Lung (tissue), 12 donors: Measurements from ENCODE around the gene ING4. TPM values are rescaled to one million over a fixed set of nuclear protein-coding genes. Genes with fewer than 3 reads are reported as not detected.

Experiments used
- ATAC-seq: fragments of 200-7000 bp; cut with Tn5 transposase; one replicate; pipeline ENCODE4 v1.9.1; 2020; ENCODE audit warnings: moderate number of reproducible peaks; ENCODE audit not compliant: insufficient read depth, low FRiP score
- DNase-seq, 3 donors: peaks; one replicate each; pipeline ENCODE4 v3.0.0-alpha.2; 2013 to 2017
- H3K27ac ChIP-seq, 2 donors: one replicate each; pipeline ENCODE4 v1.5.1; 2013; ENCODE audit warnings: mild to moderate bottlenecking in 2 of 2, moderate library complexity in 2 of 2, control low read depth in 1 of 2, inconsistent platforms in 1 of 2, low read depth in 1 of 2, low read length in 1 of 2
- H3K27me3 ChIP-seq, 3 donors: one replicate each; pipeline ENCODE4 v1.5.1; 2013; ENCODE audit warnings: low read length in 2 of 3; ENCODE audit not compliant: control insufficient read depth in 3 of 3, insufficient read depth in 3 of 3
- H3K36me3 ChIP-seq, 4 donors: one replicate each; pipeline ENCODE4 v1.5.1; 2013; ENCODE audit warnings: low read length in 4 of 4, mild to moderate bottlenecking in 1 of 4, moderate library complexity in 1 of 4; ENCODE audit not compliant: control insufficient read depth in 4 of 4, insufficient read depth in 4 of 4
- H3K4me1 ChIP-seq, 5 donors: one replicate each; pipeline ENCODE4 v1.5.1; 2013; ENCODE audit warnings: low read length in 5 of 5, mild to moderate bottlenecking in 2 of 5, moderate library complexity in 1 of 5; ENCODE audit not compliant: control insufficient read depth in 5 of 5, insufficient read depth in 5 of 5
- H3K4me3 ChIP-seq: one replicate; pipeline ENCODE4 v1.5.1; 2013; ENCODE audit warnings: mild to moderate bottlenecking, control low read depth, moderate library complexity
- H3K9ac ChIP-seq, 2 donors: one replicate each; pipeline ENCODE4 v1.5.1; 2013; ENCODE audit warnings: low read length in 2 of 2, control low read depth in 1 of 2; ENCODE audit not compliant: insufficient read depth in 1 of 2
- H3K9me3 ChIP-seq, 4 donors: one replicate each; pipeline ENCODE4 v1.5.1; 2013; ENCODE audit warnings: low read length in 3 of 4, mild to moderate bottlenecking in 1 of 4, moderate library complexity in 1 of 4; ENCODE audit not compliant: control insufficient read depth in 4 of 4, insufficient read depth in 3 of 4
- WGBS, 2 donors: extraction: QIAGEN DNeasy Blood & Tissue Kit; methylation state at CpG; one replicate each; pipeline ENCODE4 v1.1.7; 2013; 5-methylcytosine and 5-hydroxymethylcytosine counted together
- polyA plus RNA-seq, 2 donors: library from polyadenylated mRNA; stranded (reverse); fragments of 200-250 nt; gene quantifications; one replicate each; pipeline ENCODE4 v1.2.1, GENCODE V29; 2013
- total RNA-seq, 2 donors: library from RNA; depleted of rRNA in 1 of 2; stranded (reverse); fragments of >200 nt in 1 of 2; gene quantifications; one replicate each; pipeline ENCODE4 v1.2.1, GENCODE V29; 2014 to 2021
- TF ChIP-seq, protein P1 (sequence below): IDR thresholded peaks from 2 replicates; pipeline ENCODE4 v1.5.1; 2012; ENCODE audit warnings: mild to moderate bottlenecking; ENCODE audit errors: control extremely low read depth, extremely low read depth
- donor health status: control.
- donor health status: control.
- donor health status: Bipolar disorder and iron deficiency.
- donor health status: healthy.
- donor health status: DM: yes; HTN: yes; CAD: no.

ING4 gene
- total and polyA plus RNA-seq, 4 donors, result 20.3 to 74.3 (median 27.0) TPM

DNA sequence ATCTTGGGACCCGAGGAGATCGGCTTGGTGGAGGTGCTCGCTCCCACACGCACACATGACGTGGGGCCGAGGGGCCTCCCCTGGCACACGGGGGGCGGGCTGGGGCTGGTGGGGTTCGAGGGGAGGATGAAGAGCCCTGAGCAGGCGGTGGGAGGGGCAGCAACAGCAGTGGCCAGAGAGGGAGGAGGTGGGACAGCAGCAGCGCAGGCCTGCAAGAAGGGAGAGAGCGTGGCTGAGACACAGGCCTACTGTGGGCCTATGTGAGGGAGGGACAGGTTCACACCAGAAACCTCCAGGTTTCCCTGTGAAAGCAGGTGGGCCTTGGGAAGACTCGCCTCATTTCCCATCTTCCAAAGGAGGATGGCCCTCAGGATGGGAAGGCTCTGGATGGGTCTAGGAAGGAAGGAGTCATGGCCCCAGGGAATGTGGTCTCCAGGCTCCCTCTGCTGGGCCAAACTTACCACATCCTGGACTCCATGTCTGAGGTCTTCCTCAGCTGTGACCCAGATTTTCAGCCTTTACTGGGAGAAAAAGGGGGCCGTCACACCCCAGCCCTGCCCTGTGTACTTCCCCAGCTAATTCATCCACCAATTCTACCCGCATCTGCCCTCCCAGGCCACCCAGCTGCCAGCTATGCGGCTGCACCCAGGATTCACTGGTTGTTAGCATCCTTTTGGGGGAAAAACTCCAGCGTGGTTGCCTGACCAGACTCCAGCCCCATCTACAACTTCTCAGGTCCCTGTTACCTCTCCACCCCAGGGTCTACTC is 34.8 kb upstream of the ING4 start:
- peak; percentile 61 to 67 (median 64) for DNase-seq
- H3K9me3 ChIP-seq, result peaks cover 0 to 3% (median 0%) of the 10 kb centered on the region in 4 donors
- ATAC-seq, result no peak
- H3K9ac ChIP-seq, result no peak overlapping the region
- no peaks in the 10 kb centered on the region for H3K36me3 ChIP-seq
- H3K27ac ChIP-seq, result no peak overlapping the region
- WGBS, 2 donors, result 75 to 77% methylated on average over 17 of the region's 17 CpGs
- TF ChIP-seq, protein P1, sequence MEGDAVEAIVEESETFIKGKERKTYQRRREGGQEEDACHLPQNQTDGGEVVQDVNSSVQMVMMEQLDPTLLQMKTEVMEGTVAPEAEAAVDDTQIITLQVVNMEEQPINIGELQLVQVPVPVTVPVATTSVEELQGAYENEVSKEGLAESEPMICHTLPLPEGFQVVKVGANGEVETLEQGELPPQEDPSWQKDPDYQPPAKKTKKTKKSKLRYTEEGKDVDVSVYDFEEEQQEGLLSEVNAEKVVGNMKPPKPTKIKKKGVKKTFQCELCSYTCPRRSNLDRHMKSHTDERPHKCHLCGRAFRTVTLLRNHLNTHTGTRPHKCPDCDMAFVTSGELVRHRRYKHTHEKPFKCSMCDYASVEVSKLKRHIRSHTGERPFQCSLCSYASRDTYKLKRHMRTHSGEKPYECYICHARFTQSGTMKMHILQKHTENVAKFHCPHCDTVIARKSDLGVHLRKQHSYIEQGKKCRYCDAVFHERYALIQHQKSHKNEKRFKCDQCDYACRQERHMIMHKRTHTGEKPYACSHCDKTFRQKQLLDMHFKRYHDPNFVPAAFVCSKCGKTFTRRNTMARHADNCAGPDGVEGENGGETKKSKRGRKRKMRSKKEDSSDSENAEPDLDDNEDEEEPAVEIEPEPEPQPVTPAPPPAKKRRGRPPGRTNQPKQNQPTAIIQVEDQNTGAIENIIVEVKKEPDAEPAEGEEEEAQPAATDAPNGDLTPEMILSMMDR, result peak; percentile 1
- H3K4me1 ChIP-seq, result peaks cover 0 to 16% (median 6%) of the 10 kb centered on the region in 5 donors
- H3K27me3 ChIP-seq, result peaks cover 0 to 24% (median 24%) of the 10 kb centered on the region in 3 donors
- no peak overlapping the region for H3K4me3 ChIP-seq

DNA sequence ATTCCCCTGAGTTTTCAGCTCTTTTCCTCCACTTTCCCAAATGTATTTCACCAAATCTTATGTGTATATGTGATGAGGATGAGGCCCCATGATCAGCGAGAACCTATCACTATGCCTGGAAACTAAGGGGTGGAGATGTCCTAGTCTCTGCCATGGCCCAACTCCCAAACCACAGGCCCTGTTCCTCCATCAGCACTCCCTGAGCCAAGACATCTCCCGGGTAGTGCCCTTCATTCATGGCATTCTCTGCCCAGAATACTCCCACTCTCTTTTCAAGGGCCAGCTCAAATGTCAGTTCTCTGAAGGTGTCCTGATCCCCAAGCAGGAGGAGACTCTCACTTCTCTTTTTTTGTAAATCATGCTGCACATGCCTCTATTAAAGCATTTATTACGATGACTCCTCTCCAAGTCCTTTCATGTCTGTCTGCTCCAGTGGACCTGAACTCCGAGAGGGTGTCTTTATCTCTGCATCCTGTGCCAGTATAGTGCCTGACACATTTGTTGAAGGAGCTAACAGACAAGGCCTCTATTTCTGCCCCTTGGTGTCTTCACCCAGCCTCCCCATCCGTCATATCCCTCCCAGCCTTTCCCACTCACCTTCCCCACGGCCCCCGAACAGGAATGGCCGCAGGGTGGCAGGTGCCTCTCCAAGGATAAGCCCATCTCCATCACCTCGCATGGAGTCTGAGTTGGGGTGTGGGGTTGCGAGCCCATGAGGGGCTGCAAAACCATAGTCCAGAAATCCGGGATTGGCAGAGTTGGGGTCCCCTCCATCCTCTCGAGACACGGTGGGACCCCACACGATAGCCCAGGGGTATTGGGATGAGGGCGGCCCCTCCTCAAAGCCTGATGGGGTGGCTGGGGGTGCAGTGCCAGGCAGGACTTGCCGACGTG is 34.0 kb upstream of the ING4 start:
- peaks cover 0 to 20% (median 18%) of the 10 kb centered on the region in 3 donors for H3K27me3 ChIP-seq
- no peak overlapping the region for H3K9ac ChIP-seq
- H3K27ac ChIP-seq, result no peak overlapping the region
- H3K4me1 ChIP-seq, result peaks cover 0 to 16% (median 6%) of the 10 kb centered on the region in 5 donors
- peaks cover 0 to 3% (median 0%) of the 10 kb centered on the region in 4 donors for H3K9me3 ChIP-seq
- TF ChIP-seq, protein P1, result no peak
- DNase-seq (no peak), ATAC-seq (no peak)
- no peaks in the 10 kb centered on the region for H3K36me3 ChIP-seq
- no peak overlapping the region for H3K4me3 ChIP-seq
- 83 to 86% methylated on average over 17 of the region's 17 CpGs for WGBS, 2 donors

DNA sequence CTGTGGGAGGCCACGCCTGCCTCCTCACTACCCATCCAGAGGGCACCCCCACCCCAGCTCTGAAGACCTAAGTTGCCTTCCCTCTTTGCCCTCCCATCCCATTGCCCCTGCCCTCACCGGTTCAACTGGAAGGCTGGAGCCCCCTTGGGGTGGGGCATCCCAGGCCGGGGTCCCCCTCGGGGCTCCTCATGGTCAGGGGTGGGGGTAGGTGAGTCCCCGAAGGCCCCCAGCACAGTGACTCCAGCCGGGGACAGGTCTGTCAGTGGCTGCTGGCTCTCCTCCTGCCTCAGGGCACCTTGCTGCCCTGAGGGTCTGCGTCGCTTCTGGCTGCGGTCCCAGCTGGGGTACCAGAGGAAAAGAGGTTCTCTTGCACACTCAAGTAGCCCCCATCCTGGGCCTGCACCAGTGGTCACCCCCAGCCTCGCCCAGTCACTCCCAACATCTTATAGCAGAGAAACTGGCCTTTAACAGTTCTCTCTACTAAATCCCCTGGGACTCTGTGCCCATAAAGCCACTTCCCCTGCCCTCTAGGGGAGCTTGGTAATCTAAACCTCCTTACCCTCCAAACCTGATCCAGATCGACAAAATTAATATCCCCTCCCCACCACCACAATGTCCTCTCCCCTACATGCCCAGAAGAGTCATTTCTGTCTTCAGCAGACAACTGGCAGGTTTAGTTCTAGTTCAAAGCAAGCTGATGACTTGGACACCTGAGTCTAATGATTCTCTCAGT is 32.6 kb upstream of the ING4 start:
- Histone ChIP-seq H3K9me3 (no peaks in the 10 kb centered on the region), H3K27ac (no peak overlapping the region), H3K36me3 (no peaks in the 10 kb centered on the region), H3K9ac (no peak overlapping the region), H3K27me3 (peaks cover 0 to 7% (median 6%) of the 10 kb centered on the region in 3 donors), H3K4me3 (no peak overlapping the region), H3K4me1 (peaks cover 0 to 12% (median 5%) of the 10 kb centered on the region in 5 donors)
- DNase-seq (no peak), ATAC-seq (no peak)
- 78 to 88% methylated on average over 11 of the region's 11 CpGs for WGBS, 2 donors
- TF ChIP-seq, protein P1, result no peak
